ENCODE measurements around the gene SLC16A4. TPM values are rescaled to one million over a fixed set of nuclear protein-coding genes. Genes with fewer than 3 reads are reported as not detected.

Gene SLC16A4
- total RNA-seq, 2 experiments from 2014 or later: not detected

DNA sequence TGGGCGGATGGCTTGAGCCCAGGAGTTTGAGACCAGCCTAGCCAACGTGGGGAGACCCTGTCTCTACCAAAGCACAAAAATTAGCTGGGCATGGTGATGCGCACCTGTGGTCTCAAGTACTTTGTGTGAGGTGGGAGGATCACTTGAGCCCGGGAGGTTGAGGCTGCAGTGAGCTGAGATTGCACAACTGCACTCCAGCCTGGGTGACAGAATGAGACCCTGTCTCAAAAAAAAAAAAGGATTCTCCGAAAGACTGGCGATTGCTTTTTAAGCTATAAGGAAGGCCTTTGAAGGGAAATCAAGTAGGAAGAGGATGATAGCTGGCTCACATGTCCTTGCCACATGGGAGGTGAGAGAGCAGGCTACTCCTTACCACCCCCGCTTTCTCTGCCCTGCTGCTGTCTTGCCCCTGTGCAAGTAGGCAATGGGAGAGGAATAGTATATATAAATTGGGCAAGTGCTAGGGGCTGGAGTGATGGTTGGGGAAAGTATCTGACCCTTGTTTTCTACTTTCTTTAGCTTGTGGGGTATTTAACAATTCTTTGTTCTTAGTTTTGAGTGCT, 20.4 kb upstream of the SLC16A4 start:
- POLR2A ChIA-PET: interaction anchor here (0.6 to 3.1 kb wide), 2 partner anchors 73 to 209 kb away, joined by 3 to 8 read pairs; no protein-coding TSS in a partner anchor
- CTCF ChIA-PET: interaction anchor here (1.6 to 4.2 kb wide), 5 partner anchors 49 to 214 kb away, joined by 5 to 33 read pairs (median 7); partner anchors contain the start of gene RBM15
- peaks cover 23% of the 10 kb centered on the region for H3K4me1 ChIP-seq (ENCODE audit: insufficient read depth, low read length)
- intact Hi-C loops (cut with DNase I, micrococcal nuclease): loop anchor here in 1 of 2 experiments (5.0 to 10.0 kb wide), 3 partner anchors 86 to 374 kb away; no protein-coding TSS in a partner anchor
- TF ChIP-seq, protein P1, sequence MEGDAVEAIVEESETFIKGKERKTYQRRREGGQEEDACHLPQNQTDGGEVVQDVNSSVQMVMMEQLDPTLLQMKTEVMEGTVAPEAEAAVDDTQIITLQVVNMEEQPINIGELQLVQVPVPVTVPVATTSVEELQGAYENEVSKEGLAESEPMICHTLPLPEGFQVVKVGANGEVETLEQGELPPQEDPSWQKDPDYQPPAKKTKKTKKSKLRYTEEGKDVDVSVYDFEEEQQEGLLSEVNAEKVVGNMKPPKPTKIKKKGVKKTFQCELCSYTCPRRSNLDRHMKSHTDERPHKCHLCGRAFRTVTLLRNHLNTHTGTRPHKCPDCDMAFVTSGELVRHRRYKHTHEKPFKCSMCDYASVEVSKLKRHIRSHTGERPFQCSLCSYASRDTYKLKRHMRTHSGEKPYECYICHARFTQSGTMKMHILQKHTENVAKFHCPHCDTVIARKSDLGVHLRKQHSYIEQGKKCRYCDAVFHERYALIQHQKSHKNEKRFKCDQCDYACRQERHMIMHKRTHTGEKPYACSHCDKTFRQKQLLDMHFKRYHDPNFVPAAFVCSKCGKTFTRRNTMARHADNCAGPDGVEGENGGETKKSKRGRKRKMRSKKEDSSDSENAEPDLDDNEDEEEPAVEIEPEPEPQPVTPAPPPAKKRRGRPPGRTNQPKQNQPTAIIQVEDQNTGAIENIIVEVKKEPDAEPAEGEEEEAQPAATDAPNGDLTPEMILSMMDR (IDR thresholded peaks at IDR 0.05): no peak
- H3K27me3 ChIP-seq (ENCODE audit: control insufficient read depth in 1 of 2, insufficient read depth in 2 of 2, low read length in 2 of 2): no peaks in the 10 kb centered on the region
- H3K36me3 ChIP-seq (ENCODE audit: insufficient read depth, low read length): no peaks in the 10 kb centered on the region
- Mint-ChIP-seq H3K9me3 (no peaks in the 10 kb centered on the region), H3K36me3 (ENCODE audit: low read depth) (peaks cover 14% of the 10 kb centered on the region), H3K27me3 (no peaks in the 10 kb centered on the region), H3K4me3 (peak overlapping the region; percentile 42), H3K27ac (no peak overlapping the region), H3K4me1 (ENCODE audit: low read depth) (peaks cover 28% of the 10 kb centered on the region)
- H3K9me3 ChIP-seq (ENCODE audit: control insufficient read depth in 1 of 2, insufficient read depth in 1 of 2, low read length in 2 of 2): no peaks in the 10 kb centered on the region
- no peak overlapping the region for H3K27ac ChIP-seq (ENCODE audit: low read depth in 1 of 2, low read length in 2 of 2)
- H3K4me3 ChIP-seq (ENCODE audit: low read length): no peak overlapping the region
- ATAC-seq (ENCODE audit: poor library complexity) (no peak), DNase-seq (no peak)

DNA sequence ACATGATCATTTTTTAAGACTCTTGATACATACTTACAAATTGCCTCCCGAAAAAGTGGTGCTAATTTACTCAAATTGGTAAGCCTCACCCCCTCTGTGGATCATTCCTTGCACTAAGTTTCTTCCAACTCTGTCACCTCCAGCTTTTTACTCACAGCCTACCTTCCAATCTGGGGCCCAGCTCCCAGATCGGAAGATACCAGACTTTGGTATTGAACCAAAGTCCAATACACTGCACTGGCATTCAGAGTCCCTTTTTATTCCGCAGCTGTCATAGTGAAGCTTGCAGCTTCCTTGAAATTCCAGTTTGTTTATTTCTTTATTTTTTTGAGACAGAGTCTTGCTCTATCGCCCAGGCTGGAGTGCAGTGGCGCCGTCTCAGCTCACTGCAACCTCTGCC, 18.5 kb upstream of the SLC16A4 start:
- H3K4me1 Mint-ChIP-seq (ENCODE audit: low read depth): peaks cover 35% of the 10 kb centered on the region
- DNase-seq: no peak
- Histone ChIP-seq H3K4me1 (ENCODE audit: insufficient read depth, low read length) (peaks cover 28% of the 10 kb centered on the region), H3K9me3 (ENCODE audit: control insufficient read depth in 1 of 2, insufficient read depth in 1 of 2, low read length in 2 of 2) (no peaks in the 10 kb centered on the region), H3K27ac (ENCODE audit: low read depth in 1 of 2, low read length in 2 of 2) (no peak overlapping the region), H3K27me3 (ENCODE audit: control insufficient read depth in 1 of 2, insufficient read depth in 2 of 2, low read length in 2 of 2) (no peaks in the 10 kb centered on the region), H3K4me3 (ENCODE audit: low read length) (no peak overlapping the region), H3K36me3 (ENCODE audit: insufficient read depth, low read length) (peaks cover 8% of the 10 kb centered on the region)
- ChIA-PET CTCF (interaction anchor here (1.4 to 2.6 kb wide), 4 partner anchors 51 to 201 kb away, joined by 4 to 13 read pairs (median 10); partner anchors contain the start of gene RBM15), POLR2A (interaction anchor here (1.0 to 3.3 kb wide), 3 partner anchors 51 to 199 kb away, joined by 3 to 61 read pairs (median 5); partner anchors contain the start of genes KCNC4 and RBM15)
- TF ChIP-seq, protein P1 (IDR thresholded peaks at IDR 0.05): no peak
- no peak for ATAC-seq (ENCODE audit: poor library complexity)
- H3K36me3 Mint-ChIP-seq (ENCODE audit: low read depth): peaks cover 23% of the 10 kb centered on the region
- H3K9me3 Mint-ChIP-seq: no peaks in the 10 kb centered on the region
- intact Hi-C loops (cut with DNase I, micrococcal nuclease): loop anchor here in 1 of 2 experiments (1.0 to 10.0 kb wide), 2 partner anchors 202 to 725 kb away; no protein-coding TSS in a partner anchor
- H3K4me3 Mint-ChIP-seq: peak overlapping the region; percentile 99
- H3K27me3 Mint-ChIP-seq: no peaks in the 10 kb centered on the region
- peak overlapping the region; percentile 99 for H3K27ac Mint-ChIP-seq

DNA sequence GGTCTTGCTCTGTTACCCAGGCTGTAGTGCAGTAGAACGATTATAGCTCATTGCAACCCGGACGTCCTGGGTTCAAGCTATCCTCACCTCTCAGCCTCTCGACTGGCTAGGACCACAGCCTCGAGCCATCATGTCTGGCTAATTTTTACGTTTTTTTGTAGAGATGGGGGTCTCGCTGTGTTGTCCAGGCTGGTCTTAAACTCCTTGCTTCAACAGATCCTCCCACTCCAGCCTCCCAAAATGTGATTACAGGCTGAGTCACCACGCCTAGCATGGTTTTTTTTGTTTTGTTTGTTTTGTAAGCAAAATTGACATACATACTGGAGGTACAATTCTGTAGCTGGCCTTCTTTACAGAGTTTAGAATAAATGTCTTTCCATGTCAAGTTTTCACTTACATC, 17.7 kb upstream of the SLC16A4 start:
- H3K9me3 ChIP-seq (ENCODE audit: control insufficient read depth in 1 of 2, insufficient read depth in 1 of 2, low read length in 2 of 2): no peaks in the 10 kb centered on the region
- peaks cover 28% of the 10 kb centered on the region for H3K4me1 ChIP-seq (ENCODE audit: insufficient read depth, low read length)
- TF ChIP-seq, protein P1 (IDR thresholded peaks at IDR 0.05): no peak
- H3K27me3 ChIP-seq (ENCODE audit: control insufficient read depth in 1 of 2, insufficient read depth in 2 of 2, low read length in 2 of 2): no peaks in the 10 kb centered on the region
- DNase-seq (no peak), ATAC-seq (ENCODE audit: poor library complexity) (no peak)
- ChIA-PET POLR2A (interaction anchor here (0.9 to 3.3 kb wide), 7 partner anchors 52 to 374 kb away, joined by 3 to 61 read pairs (median 5); partner anchors contain the start of genes KCNC4, RBM15 and STRIP1), CTCF (interaction anchor here (0.6 to 2.6 kb wide), 6 partner anchors 9 to 201 kb away, joined by 3 to 13 read pairs (median 6); partner anchors contain the start of gene RBM15)
- peaks cover 16% of the 10 kb centered on the region for H3K36me3 ChIP-seq (ENCODE audit: insufficient read depth, low read length)
- no peaks in the 10 kb centered on the region for H3K27me3 Mint-ChIP-seq
- intact Hi-C loops (cut with DNase I, micrococcal nuclease): loop anchor here in 1 of 2 experiments (10.0 kb wide), 1 partner anchor 726 kb away; no protein-coding TSS in a partner anchor
- peaks cover 41% of the 10 kb centered on the region for H3K4me1 Mint-ChIP-seq (ENCODE audit: low read depth)
- H3K4me3 Mint-ChIP-seq: peak overlapping the region; percentile 99
- H3K27ac ChIP-seq (ENCODE audit: low read depth in 1 of 2, low read length in 2 of 2): no peak overlapping the region
- H3K9me3 Mint-ChIP-seq: no peaks in the 10 kb centered on the region
- H3K4me3 ChIP-seq (ENCODE audit: low read length): peak overlapping the region; percentile 90
- H3K36me3 Mint-ChIP-seq (ENCODE audit: low read depth): peaks cover 31% of the 10 kb centered on the region
- peak overlapping the region; percentile 99 for H3K27ac Mint-ChIP-seq
